Naive thymus-derived CD4-positive, alpha-beta T cell (primary cell): Measurements from ENCODE around the gene CEP72. TPM values are rescaled to one million over a fixed set of nuclear protein-coding genes. Genes with fewer than 3 reads are reported as not detected.

Experiments
- ATAC-seq: fragments of 150-1000 bp; cut with Tn5 transposase; 2 replicates; pipeline ENCODE4 v1.10.0; 2021; ENCODE audit warnings: mild to moderate bottlenecking, moderate library complexity
- CTCF ChIA-PET: fragments of 350-600 bp; sonication (Branson Sonifier 250); formaldehyde crosslinking; loops from one replicate; lab custom pipeline; 2021; ENCODE audit warnings: antibody characterized with exemption; lab: Charles Lee
- POLR2A ChIA-PET: fragments of 350-600 bp; sonication (Branson Sonifier 250); formaldehyde crosslinking; loops from one replicate; lab custom pipeline; 2021; ENCODE audit warnings: antibody characterized with exemption, inconsistent platforms; lab: Charles Lee
- DNase-seq, 9 donors: peaks; one replicate each; pipeline versions ENCODE4 v3.0.0 to v3.0.0-alpha.2; 2020 to 2022; ENCODE audit warnings: mixed read lengths in 1 of 9
- H3K27ac ChIP-seq: one replicate; pipeline ENCODE4 v1.7.0; 2013; ENCODE audit warnings: mild to moderate bottlenecking, low read depth, low read length, moderate library complexity
- H3K27me3 ChIP-seq, 2 donors: one replicate each; pipeline ENCODE4 v1.7.0; 2013; ENCODE audit warnings: low read length in 2 of 2, mild to moderate bottlenecking in 2 of 2, moderate library complexity in 2 of 2; ENCODE audit not compliant: control insufficient read depth in 2 of 2, insufficient read depth in 2 of 2
- H3K36me3 ChIP-seq, 3 experiments: 1 replicate in 2 of 3; 2 replicates in 1 of 3; pipeline ENCODE4 v1.7.0; 2013; ENCODE audit warnings: low read length in 3 of 3, mild to moderate bottlenecking in 3 of 3, moderate library complexity in 1 of 3; ENCODE audit not compliant: insufficient read depth in 3 of 3, control insufficient read depth in 2 of 3
- H3K4me1 ChIP-seq, 2 donors: one replicate each; pipeline ENCODE4 v1.7.0; 2013; ENCODE audit warnings: low read length in 2 of 2, mild to moderate bottlenecking in 2 of 2, moderate library complexity in 1 of 2; ENCODE audit not compliant: control insufficient read depth in 2 of 2, insufficient read depth in 2 of 2
- H3K4me3 ChIP-seq: 2 replicates; pipeline ENCODE4 v1.7.0; 2013; ENCODE audit warnings: mild to moderate bottlenecking, low read length
- H3K9me3 ChIP-seq, 3 experiments: 1 replicate in 2 of 3; 2 replicates in 1 of 3; pipeline ENCODE4 v1.7.0; 2013; ENCODE audit warnings: low read length in 3 of 3; ENCODE audit not compliant: control insufficient read depth in 2 of 3
- H3K27ac Mint-ChIP-seq, 9 donors: one replicate each; pipeline ENCODE4 v1.8.0; 2020 to 2022; ENCODE audit warnings: mixed read lengths in 9 of 9, mild to moderate bottlenecking in 8 of 9, moderate library complexity in 5 of 9, inconsistent platforms in 2 of 9
- H3K27me3 Mint-ChIP-seq, 5 donors: one replicate each; pipeline ENCODE4 v1.8.0; 2021 to 2022; ENCODE audit warnings: mixed read lengths in 5 of 5, mild to moderate bottlenecking in 1 of 5
- H3K36me3 Mint-ChIP-seq, 5 donors: one replicate each; pipeline ENCODE4 v1.8.0; 2020 to 2022; ENCODE audit warnings: mixed read lengths in 5 of 5, mild to moderate bottlenecking in 3 of 5, inconsistent platforms in 1 of 5
- H3K4me1 Mint-ChIP-seq, 7 donors: one replicate each; pipeline ENCODE4 v1.8.0; 2020 to 2022; ENCODE audit warnings: mixed read lengths in 7 of 7, mild to moderate bottlenecking in 3 of 7, inconsistent platforms in 1 of 7
- H3K4me3 Mint-ChIP-seq, 10 donors: one replicate each; pipeline ENCODE4 v1.8.0; 2020 to 2022; ENCODE audit warnings: mild to moderate bottlenecking in 10 of 10, mixed read lengths in 10 of 10, moderate library complexity in 6 of 10, inconsistent platforms in 2 of 10
- H3K9me3 Mint-ChIP-seq, 11 donors: one replicate each; pipeline ENCODE4 v1.8.0; 2020 to 2022; ENCODE audit warnings: mixed read lengths in 11 of 11, mild to moderate bottlenecking in 4 of 11, inconsistent platforms in 1 of 11, moderate library complexity in 1 of 11
- intact Hi-C, 2 donors: fragments of 100-400 bp; cut with micrococcal nuclease; formaldehyde crosslinking; loops; one replicate each; pipeline ENCODE4 v1.15.1; 2023
- polyA plus RNA-seq, 2 donors: library from polyadenylated mRNA; unstranded; fragments of 300-500 nt; fragmentation: Illumina TruSeq; gene quantifications; one replicate each; pipeline ENCODE4 v1.2.3, GENCODE V29; 2021
- total RNA-seq, 6 experiments: library from RNA in 5 of 6; stranded (reverse) in 5 of 6; gene quantifications; 1 replicate in 5 of 6; 2 replicates in 1 of 6; pipeline ENCODE4 v1.2.3 and lab custom pipeline; 2021 to 2026

The CEP72 gene
- total and polyA plus RNA-seq, 7 experiments from 2014 or later, result 6.0 to 33.8 (median 16.4) TPM

GRCh38 chr5:654071-654778, 42.1 kb downstream of the CEP72 start:
- intact Hi-C loops, result no loop called here
- no peaks in the 10 kb centered on the region for H3K9me3 ChIP-seq
- H3K4me3 ChIP-seq, result no peak overlapping the region
- H3K27ac ChIP-seq, result no peak overlapping the region
- no peak for DNase-seq
- Mint-ChIP-seq H3K27me3 (no peaks in the 10 kb centered on the region), H3K9me3 (peaks cover 0 to 4% (median 0%) of the 10 kb centered on the region in 11 donors), H3K27ac (no peak overlapping the region), H3K36me3 (peaks cover 13 to 55% (median 21%) of the 10 kb centered on the region in 5 donors), H3K4me1 (no peaks in the 10 kb centered on the region), H3K4me3 (no peak overlapping the region)
- H3K27me3 ChIP-seq, result no peaks in the 10 kb centered on the region
- CTCF ChIA-PET, result interaction anchor here (0.8 to 1.2 kb wide), 2 partner anchors 15 to 27 kb away, joined by 3 read pairs; no protein-coding TSS in a partner anchor
- H3K36me3 ChIP-seq, result peaks cover 0 to 43% (median 4%) of the 10 kb centered on the region in 3 experiments
- peak; percentile 26 for ATAC-seq
- no peaks in the 10 kb centered on the region for H3K4me1 ChIP-seq
- POLR2A ChIA-PET, result no interaction called here

- H3K4me3 ChIP-seq, result no peak overlapping the region
- ATAC-seq (no peak), DNase-seq (no peak)
- ChIA-PET POLR2A (interaction anchor here (0.6 kb wide), 1 partner anchor 964 kb away, joined by 3 read pairs; no protein-coding TSS in a partner anchor), CTCF (interaction anchor here (0.8 to 1.2 kb wide), 2 partner anchors 14 kb away, joined by 3 read pairs; no protein-coding TSS in a partner anchor)
- peaks cover 0 to 53% (median 4%) of the 10 kb centered on the region in 3 experiments for H3K36me3 ChIP-seq
- H3K9me3 ChIP-seq, result no peaks in the 10 kb centered on the region
- H3K4me1 ChIP-seq, result no peaks in the 10 kb centered on the region
- H3K4me3 Mint-ChIP-seq, result no peak overlapping the region
- H3K27ac ChIP-seq, result no peak overlapping the region
- H3K9me3 Mint-ChIP-seq, result peaks cover 0 to 4% (median 0%) of the 10 kb centered on the region in 11 donors
- H3K4me1 Mint-ChIP-seq, result no peaks in the 10 kb centered on the region
- H3K27me3 Mint-ChIP-seq, result no peaks in the 10 kb centered on the region
- no peaks in the 10 kb centered on the region for H3K27me3 ChIP-seq
- H3K27ac Mint-ChIP-seq, result no peak overlapping the region
- intact Hi-C loops, result no loop called here
- peaks cover 13 to 65% (median 30%) of the 10 kb centered on the region in 5 donors for H3K36me3 Mint-ChIP-seq
These were observed 43.3 kb downstream of the CEP72 start for GRCh38 chr5:655406-655805.

DNA sequence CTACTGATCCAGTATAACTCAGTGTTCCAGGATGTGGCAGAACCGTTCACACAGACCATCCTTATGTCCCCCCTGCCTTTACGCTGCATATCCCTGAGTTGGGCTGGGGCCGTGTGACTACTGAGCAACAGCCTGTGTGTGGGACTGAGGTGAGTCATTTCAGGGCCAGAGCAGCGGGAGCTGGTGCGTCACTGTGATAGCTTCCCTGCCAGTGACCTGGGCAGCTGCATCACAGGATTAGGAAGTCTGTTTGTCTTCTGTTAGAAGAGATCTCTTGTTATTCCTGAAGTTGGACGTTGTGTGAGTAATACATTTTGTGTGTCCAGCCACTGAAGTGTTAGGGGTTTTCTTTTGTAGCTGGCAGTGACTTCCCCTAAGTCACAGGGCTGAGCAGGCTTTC, 45.4 kb downstream of the CEP72 start:
- ChIA-PET CTCF (no interaction called here), POLR2A (no interaction called here)
- H3K27ac ChIP-seq, result no peak overlapping the region
- Mint-ChIP-seq H3K27ac (no peak overlapping the region), H3K27me3 (no peaks in the 10 kb centered on the region), H3K4me1 (peaks cover 0 to 4% (median 0%) of the 10 kb centered on the region in 7 donors), H3K36me3 (peaks cover 17 to 71% (median 31%) of the 10 kb centered on the region in 5 donors), H3K4me3 (no peak overlapping the region), H3K9me3 (peaks cover 0 to 4% (median 0%) of the 10 kb centered on the region in 11 donors)
- ATAC-seq, result no peak
- H3K36me3 ChIP-seq, result peaks cover 0 to 51% (median 4%) of the 10 kb centered on the region in 3 experiments
- no peaks in the 10 kb centered on the region for H3K9me3 ChIP-seq
- H3K4me3 ChIP-seq, result no peak overlapping the region
- H3K4me1 ChIP-seq, result no peaks in the 10 kb centered on the region
- intact Hi-C loops, result no loop called here
- no peaks in the 10 kb centered on the region for H3K27me3 ChIP-seq
- DNase-seq, result no peak

DNA sequence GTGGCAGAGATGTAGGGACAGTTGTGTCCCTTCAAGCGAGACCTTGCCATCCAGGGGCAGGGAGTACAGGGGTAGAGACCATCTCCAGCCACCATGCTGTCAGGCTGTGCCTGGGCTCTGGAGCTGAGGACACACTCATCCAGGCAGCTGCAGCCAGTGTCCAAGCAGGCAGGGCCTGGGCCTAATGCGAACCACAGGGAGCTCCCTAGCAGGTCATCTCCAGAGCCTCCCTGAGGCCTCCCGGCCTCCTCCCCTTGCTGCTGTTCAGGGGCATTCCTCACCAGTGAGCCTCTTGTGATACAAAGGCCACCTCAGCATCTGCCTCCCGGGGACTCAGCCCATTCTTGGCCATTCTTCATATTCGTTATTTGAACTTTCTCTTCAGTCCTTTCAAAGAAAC, 46.0 kb downstream of the CEP72 start:
- Histone ChIP-seq H3K27me3 (no peaks in the 10 kb centered on the region), H3K4me3 (no peak overlapping the region), H3K27ac (no peak overlapping the region), H3K4me1 (no peaks in the 10 kb centered on the region), H3K9me3 (no peaks in the 10 kb centered on the region), H3K36me3 (peaks cover 0 to 48% (median 4%) of the 10 kb centered on the region in 3 experiments)
- H3K9me3 Mint-ChIP-seq, result peaks cover 0 to 4% (median 0%) of the 10 kb centered on the region in 11 donors
- intact Hi-C loops, result no loop called here
- ChIA-PET POLR2A (no interaction called here), CTCF (no interaction called here)
- H3K27ac Mint-ChIP-seq, result no peak overlapping the region
- no peak overlapping the region for H3K4me3 Mint-ChIP-seq
- no peak for ATAC-seq
- peaks cover 0 to 4% (median 0%) of the 10 kb centered on the region in 7 donors for H3K4me1 Mint-ChIP-seq
- H3K36me3 Mint-ChIP-seq, result peaks cover 17 to 70% (median 31%) of the 10 kb centered on the region in 5 donors
- H3K27me3 Mint-ChIP-seq, result no peaks in the 10 kb centered on the region
- DNase-seq, result no peak

GRCh38 chr5:659496-660263, 47.5 kb downstream of the CEP72 start:
- POLR2A ChIA-PET, result no interaction called here
- CTCF ChIA-PET, result no interaction called here
- peaks cover 17 to 59% (median 25%) of the 10 kb centered on the region in 5 donors for H3K36me3 Mint-ChIP-seq
- no peaks in the 10 kb centered on the region for H3K4me1 ChIP-seq
- no peaks in the 10 kb centered on the region for H3K27me3 ChIP-seq
- no peak overlapping the region for H3K27ac ChIP-seq
- no peak overlapping the region for H3K4me3 ChIP-seq
- no peak for ATAC-seq
- DNase-seq, result no peak
- H3K9me3 ChIP-seq, result no peaks in the 10 kb centered on the region
- no peak overlapping the region for H3K4me3 Mint-ChIP-seq
- intact Hi-C loops, result no loop called here
- H3K36me3 ChIP-seq, result peaks cover 0 to 57% (median 4%) of the 10 kb centered on the region in 3 experiments
- no peak overlapping the region for H3K27ac Mint-ChIP-seq
- H3K27me3 Mint-ChIP-seq, result no peaks in the 10 kb centered on the region
- H3K4me1 Mint-ChIP-seq, result peaks cover 0 to 4% (median 0%) of the 10 kb centered on the region in 7 donors
- H3K9me3 Mint-ChIP-seq, result peaks cover 0 to 4% (median 0%) of the 10 kb centered on the region in 11 donors

GRCh38 chr5:660491-661030, 48.4 kb downstream of the CEP72 start:
- Mint-ChIP-seq H3K27me3 (no peaks in the 10 kb centered on the region), H3K9me3 (peaks cover 0 to 4% (median 0%) of the 10 kb centered on the region in 11 donors), H3K27ac (no peak overlapping the region), H3K36me3 (peaks cover 17 to 53% (median 23%) of the 10 kb centered on the region in 5 donors), H3K4me1 (peaks cover 0 to 4% (median 0%) of the 10 kb centered on the region in 7 donors), H3K4me3 (no peak overlapping the region)
- no peaks in the 10 kb centered on the region for H3K27me3 ChIP-seq
- no peaks in the 10 kb centered on the region for H3K4me1 ChIP-seq
- H3K4me3 ChIP-seq, result no peak overlapping the region
- POLR2A ChIA-PET, result no interaction called here
- no peak overlapping the region for H3K27ac ChIP-seq
- DNase-seq, result no peak
- no peaks in the 10 kb centered on the region for H3K9me3 ChIP-seq
- intact Hi-C loops, result no loop called here
- peaks cover 0 to 64% (median 4%) of the 10 kb centered on the region in 3 experiments for H3K36me3 ChIP-seq
- CTCF ChIA-PET, result no interaction called here
- ATAC-seq, result no peak
